HG03196 (cell line): ENCODE results near the gene GAREM1.

Experiments used
- ATAC-seq: cut with Tn5 transposase; IDR thresholded peaks from one replicate; pipeline ENCODE4 v1.9.1; 2021; ENCODE audit not compliant: unreplicated experiment

The GAREM1 gene

DNA sequence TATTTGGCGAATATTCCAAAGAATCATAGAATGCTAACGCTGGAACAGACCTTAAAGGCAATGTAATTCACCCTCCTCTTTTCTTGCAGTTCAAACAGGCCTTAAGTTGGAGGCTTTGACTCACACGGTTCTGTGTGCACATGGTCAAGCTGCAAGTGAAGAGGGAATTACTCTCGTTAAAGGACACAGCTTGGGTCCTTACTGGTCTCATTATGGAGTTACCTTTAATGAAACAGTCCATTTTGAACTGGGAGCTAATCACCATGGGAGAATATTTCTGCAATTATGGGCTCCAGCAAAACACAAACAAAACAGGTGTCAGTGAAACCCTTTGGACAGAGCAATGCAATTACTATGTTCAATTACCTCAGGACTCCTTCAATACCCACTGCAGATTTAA, 135.5 kb downstream of the GAREM1 start:
- no peak for ATAC-seq

DNA sequence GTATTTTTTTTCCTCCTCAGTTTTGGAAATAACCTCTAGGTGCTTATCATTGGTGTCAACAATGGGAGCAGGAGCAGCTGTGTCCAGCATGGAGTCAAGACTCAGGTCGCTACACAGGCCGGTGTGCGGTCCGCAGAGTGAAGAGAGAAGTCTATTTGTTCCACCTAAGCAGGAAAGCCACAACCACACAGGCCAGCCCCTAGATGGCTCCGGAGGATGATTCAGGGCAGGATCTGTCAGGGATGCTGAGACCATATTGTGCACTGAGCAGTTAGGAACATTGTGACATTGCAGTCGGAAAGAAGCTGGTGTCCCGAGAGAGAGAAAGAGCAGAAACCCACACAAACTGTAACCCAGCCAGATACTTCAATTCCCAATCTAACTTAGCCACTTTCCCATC, 136.9 kb downstream of the GAREM1 start:
- no peak for ATAC-seq

DNA sequence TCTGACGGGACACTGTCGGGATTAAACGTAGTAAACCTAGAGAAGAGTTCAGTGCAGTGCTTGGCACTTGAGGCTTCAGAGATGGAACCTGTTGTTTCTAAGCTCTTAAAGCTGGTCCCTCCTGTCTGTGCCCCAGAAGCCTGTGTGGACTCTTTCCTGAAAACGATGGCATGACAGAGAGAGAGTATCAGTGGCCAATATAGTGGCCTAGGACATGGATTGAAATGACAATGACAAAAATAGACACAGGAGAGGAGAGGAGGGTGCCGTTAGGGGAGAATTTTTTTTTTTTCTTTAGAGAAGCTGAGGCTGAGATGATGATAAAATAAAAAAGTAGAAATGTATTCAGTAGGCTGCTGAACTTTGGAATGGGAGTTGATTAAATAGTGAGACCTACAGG, 138.0 kb downstream of the GAREM1 start:
- ATAC-seq: no peak

DNA sequence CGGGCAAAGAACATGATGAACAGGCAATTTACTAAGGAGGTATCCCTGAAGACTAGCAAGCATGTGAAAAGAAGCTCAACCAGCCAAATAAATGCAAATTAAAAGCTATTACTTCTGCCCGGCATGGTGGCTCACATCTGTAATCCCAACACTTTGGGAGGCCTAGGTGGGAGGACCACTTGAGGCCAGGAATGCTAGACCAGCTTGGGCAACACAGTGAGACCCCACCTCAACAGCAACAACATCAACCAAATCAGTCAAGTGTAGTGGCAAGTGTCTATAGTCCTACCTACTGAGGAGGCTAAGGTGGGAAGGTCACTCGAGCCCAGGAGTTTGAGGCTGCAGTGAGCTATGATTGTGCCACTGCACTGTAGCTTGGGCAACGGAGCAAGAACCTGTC, 141.7 kb downstream of the GAREM1 start:
- no peak for ATAC-seq

DNA sequence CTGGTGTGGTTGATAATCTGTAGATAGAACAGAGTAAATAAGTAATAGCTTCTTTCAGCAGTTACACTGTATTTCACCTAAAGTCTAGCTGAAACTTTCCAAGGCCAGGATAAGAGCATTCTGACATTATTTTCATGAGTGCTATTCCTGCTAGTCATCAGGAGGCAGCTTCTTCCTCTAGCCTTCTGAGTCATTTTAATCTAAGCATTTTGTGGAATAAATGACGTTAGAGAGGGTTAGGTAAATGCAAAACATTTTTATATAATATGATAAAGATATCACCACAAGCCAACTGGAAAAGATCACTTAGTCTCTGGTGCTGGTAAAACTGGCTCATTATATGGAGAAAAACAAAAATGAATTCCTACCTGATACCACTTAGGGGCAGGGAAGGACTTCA, 142.3 kb downstream of the GAREM1 start:
- no peak for ATAC-seq

DNA sequence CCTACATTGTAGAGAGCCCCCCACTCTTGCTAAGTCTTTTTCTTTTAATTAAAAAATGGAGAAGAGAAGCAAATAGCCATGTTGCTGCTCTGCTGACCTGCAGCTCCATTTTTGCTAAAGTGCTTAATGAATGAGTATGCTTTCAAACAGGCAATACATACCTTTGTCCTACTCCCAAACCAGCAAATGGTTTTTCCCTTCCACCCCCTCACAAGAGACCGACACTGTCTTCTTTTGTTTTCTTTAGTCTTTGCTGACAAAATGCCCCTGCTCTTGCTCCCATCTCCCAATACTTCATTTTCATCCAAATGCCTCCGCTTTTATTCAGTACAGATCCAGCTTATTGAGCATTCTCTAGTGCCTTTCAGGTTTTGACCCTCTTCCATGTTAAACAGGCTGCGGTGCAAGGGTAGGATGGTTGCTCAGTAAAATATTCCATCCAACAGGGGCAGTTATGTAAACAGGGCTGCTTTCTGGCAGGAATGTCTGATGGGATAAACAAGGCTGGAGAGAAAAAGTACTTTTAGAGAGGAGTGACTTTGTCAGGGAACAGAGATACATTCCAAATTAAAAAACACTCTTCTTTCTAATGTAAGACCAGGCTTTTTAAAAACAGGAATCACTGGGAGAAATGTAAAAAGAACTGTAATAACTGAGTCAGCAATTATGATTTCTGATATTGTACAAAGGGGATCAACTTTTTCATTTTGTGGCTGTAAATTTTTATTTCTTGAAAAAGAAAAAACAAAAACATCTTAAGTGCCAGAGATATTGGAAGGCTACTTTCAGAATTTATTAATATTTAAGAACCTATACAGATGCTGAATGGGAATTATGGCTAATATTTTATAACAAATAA, 144.0 kb downstream of the GAREM1 start:
- no peak for ATAC-seq

DNA sequence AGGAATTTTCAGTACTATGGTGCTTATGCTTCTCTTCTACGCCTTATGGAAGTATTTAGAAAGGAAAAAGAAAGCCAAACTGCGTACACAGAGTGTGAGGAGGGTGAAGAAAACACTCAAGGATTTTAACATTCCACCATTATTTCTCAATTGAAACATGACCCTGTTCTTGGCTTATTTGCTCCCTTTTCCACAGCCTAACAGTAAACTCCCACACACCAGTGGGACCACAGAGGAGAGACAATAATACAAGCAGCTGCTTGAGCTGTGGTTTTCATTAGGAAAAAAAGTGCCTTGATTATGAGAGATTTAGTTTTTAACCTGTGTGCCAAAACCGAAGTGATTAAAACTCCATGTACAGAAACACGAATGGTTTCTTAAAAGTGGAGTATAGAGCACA, 146.5 kb downstream of the GAREM1 start:
- ATAC-seq: no peak

DNA sequence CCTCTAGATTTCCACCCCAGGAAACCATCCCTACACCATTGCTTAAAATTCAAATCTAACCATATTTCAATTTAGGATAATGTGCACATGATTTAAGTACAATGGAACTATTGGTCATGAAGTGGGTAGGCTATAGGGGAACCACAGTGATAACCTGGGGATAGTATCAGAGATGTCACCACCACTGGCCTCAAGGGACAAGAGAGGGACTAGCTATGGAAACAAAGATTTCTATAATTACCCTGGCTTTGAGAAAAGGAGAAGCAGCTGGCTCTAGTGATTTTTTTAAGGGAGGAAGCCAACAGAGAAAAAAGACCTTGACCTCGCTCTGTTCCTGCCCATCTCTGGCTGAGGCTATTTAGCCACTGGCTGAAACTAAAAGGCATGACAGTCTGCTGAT, 148.9 kb downstream of the GAREM1 start:
- no peak for ATAC-seq

DNA sequence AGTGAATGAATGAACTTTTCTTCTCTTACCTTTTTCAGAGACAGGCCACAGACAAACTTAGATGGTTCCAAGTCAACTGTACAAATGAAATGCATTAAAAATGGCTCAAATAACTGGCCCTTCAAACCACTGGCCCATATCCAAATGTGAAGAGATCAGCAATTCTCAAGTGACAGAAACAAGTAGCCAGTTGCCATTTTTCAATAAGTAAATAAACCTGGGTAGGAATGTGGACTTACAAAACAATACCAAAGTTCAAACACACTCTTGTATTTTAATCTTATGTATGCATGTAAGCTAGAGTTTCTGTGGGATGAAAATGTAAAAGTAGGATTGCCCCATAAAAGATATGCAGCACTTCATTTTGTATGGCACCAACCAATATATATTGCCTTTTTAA, 151.6 kb downstream of the GAREM1 start:
- no peak for ATAC-seq

DNA sequence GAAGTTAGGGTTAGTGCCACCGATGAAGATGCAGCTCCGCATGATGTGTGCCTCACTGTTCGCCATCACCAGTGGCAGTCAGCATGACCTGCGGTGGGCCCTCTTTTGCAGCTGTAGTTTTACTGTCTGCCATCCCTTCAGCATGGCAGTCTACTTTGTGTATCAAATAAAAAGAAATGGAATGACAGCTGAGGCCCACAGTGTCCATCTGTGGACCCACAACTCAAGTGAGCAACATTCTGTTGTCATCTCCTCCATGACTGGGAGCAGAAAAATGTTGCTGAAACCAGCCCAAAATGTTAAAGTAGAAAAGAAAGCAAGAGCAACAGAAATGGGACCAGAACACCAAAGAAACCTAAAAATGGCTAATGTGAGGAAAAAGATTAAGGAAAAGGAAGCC, 152.1 kb downstream of the GAREM1 start:
- ATAC-seq: no peak

DNA sequence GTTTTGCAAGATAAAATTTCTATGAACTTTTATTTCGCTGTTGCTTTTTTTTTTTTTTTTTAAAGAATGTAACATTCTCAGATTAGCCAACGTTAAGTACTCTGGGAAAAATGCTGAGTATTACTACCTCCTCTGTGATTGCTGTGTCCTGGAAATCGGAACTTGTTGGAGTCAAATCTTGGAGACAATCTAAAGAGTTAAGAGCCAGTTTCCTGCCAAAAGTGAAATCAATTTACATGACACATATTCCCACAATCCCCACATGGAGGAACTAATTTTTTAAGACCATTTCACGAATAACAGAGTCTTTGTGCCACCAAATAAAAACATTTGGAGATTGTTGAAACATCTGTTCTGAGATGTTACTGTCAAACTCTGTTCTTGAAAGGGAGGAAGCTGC, 153.0 kb downstream of the GAREM1 start:
- ATAC-seq: no peak

DNA sequence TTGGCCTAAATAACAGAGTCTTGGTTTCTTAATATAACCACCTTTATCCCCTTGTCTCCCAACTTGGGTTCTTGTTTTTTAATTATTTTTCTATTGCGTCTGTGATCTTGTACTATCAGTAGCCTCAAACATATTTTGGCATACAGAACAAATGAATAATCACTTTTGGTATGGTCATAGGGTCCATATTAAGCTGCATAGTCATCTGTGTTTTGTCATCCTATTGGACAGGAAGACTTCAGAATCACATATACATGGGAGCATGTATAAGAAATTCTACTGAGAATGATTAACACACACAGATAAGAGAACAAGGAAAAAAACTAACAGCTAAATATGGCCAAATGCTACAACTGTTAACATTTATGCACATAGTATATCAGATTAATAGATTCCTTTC, 154.8 kb downstream of the GAREM1 start:
- ATAC-seq: no peak

DNA sequence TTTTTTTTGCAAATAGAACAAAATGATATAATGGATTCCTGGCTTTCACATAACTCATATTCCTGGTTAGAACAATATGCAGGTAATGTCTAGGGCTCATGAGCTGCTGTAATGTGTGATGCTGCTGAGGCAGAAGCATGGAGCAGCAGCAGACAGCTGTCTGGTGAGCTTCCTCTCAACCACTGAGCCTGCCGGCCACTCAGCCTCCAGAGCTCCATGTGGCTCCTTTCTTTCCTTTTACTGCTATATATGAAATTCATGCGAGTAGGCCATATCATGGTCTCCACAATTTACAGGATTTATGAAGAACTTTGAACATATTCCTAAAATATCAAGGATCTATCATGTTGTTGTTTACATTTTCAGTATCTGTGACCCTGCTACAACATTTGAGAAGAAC, 159.9 kb downstream of the GAREM1 start:
- no peak for ATAC-seq

DNA sequence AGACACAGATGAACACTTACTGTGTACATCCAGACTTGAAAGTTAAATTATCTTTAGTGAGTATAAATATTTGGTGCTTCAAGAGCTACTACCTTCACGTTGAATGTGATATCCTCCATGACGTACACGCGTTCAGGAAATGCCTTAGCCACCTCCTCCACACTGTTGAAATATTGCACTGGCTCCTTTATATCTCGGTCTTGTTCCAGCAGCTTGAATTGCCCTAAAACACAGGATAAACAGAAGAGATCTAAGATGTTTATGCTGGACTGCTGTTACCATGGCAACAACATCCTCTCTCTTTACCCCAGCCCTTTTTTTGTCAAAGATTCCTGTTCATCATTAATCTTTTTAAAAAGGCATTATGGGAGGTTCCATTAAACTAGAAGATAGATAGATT, 160.6 kb downstream of the GAREM1 start:
- no peak for ATAC-seq

DNA sequence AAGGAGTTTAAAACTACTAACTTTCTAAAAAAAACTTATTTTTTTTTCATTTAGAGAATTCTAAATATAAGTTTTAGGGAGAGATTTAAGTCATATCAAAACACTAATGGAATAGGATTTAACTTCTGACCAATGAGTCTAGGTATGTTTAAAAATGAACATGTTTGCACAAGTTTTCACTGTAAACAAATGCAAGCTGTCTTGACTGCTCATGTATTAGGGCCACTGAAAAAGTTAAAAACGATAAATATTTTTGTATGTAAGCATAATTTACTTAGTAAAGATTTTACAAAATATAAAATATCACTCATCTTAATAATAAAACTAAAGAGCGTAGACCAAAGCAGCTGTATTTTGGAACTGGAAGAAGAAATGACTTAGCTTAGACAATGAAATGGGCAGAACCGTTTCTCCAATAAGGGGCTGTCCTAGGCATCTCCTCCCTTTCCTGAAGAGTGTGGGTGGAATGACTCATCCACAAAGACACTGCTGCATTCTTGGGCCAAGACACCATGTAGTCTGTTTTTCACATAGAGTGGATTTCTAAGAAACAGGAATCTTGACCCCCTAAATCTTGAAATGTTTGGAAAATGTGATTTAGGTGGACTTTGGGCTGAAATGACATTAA, 162.1 kb downstream of the GAREM1 start:
- ATAC-seq: no peak

DNA sequence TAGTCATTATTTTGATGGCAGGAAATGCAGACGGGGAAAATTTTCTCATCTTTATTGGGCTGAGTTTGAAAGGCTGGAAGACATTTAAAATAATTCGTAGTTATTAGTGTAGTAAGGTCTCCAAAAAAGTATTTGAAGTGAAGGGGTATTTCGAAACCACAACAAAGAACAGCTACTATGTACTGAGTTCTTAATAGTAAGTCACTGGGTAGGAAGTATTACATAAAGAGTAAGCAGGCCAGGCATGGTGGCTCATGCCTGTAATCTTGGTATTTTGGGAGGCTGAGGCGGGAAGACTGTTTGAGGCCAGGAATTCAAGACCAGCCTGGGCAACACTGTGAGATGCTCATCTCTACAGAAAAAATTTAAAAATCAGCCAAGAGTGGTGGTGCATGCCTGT, 167.3 kb downstream of the GAREM1 start:
- ATAC-seq: no peak

DNA sequence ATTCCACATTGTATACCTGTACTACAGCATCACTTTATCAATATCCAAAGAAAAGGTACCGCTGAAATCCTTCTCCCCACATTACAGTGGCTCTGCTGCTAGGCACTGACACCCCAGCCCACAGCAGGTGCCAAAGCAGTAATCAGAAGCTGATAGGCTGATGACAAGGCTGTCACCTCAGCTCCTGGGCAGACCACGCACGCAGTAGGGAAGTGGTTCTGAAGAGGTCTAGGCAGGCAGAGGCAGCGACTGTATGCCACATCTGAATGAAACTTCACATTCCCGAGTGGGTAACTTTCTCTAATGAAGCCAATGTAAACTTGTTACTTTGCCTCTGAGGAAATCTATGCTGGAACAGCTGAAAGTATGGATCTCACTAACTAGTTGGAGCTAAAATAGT, 167.9 kb downstream of the GAREM1 start:
- ATAC-seq: no peak

DNA sequence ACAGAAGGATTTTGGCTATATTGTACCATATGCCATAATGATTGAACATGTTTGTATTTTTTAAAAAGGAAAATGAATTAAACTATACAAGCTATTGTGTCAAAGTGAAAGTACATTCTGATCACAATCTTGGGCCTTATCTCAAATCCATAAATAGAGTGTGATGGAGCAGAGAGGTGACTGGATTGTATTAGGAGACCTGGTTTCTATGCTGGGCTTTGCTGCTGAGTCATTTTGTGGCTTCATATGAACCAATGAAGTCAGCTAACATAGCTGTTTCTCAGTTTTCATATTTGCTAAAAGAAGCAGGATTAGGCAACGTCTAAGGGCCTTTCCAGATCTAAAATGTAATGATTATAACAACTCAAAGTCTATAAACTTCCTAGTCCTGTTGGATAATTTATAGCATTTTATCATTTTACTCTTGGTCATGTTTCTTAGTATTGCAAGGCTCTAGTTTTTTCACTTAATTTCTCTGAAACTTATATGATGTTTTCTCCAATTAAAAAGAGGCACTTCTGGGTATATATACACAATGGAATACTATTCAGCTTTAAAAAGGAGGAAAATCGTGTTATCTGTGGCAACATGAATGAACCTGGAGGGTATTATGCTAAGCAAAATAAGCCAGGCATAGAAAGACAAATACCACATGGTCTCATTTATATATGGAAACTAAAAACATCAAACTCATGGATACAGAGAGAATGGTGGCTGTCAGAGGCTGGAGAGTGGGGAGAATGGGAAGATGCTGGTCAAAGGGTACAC, 168.5 kb downstream of the GAREM1 start:
- ATAC-seq: peak; percentile 81

DNA sequence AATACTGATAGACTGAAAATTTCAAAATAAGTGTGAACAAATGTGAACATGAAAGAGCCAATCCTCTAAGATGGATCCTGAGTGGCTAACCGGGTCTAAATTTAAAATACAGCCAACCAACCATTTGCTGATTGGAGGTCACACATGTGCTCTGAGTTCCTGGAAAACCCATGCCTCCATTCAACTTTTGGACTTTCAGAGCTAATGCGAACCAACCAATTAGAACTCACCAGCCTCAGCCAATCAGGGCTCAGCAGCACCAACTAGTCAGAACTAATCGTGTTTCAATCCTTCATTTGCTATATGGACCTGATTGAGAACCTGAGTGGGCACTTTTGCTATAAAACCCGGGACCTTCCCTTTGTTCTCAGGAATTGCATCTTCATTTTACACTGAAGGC, 169.3 kb downstream of the GAREM1 start:
- no peak for ATAC-seq

DNA sequence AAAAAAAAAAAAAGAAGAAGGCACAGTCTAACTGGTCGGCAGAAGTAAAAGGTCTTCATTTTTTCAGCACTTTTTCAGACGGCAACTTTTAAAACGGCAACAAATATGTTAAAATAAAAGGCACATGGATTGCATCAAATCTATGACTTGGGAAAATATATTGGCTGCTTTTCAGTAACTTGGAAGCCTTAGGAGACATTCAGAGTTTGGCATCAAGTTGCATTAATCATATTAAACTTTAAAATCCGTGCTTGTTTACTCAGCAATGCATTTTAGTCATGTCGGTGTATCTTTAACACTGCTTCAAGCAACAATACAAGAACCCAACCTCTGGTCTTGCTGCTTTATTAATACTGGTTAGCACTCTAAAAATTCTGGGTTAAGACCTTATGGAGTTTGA, 169.8 kb downstream of the GAREM1 start:
- ATAC-seq: no peak

DNA sequence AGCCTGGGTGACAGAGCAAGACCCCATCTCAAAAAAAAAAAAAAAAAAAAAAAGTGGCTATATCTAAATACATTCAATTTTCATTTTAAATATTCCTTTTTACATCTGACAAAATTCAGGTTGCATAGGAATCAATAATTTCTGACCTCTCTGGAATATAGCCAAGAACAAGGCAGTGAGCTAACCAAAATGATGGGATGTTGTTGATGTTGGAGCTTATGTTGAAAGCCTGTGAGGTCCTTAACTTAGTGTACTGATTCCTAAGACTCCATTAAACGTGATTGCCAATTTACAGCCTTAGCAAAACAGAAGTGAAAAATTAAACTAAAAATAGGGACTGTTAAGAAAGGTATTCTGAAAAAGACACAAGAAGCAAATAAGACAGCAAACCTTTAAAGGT, 171.2 kb downstream of the GAREM1 start:
- no peak for ATAC-seq

DNA sequence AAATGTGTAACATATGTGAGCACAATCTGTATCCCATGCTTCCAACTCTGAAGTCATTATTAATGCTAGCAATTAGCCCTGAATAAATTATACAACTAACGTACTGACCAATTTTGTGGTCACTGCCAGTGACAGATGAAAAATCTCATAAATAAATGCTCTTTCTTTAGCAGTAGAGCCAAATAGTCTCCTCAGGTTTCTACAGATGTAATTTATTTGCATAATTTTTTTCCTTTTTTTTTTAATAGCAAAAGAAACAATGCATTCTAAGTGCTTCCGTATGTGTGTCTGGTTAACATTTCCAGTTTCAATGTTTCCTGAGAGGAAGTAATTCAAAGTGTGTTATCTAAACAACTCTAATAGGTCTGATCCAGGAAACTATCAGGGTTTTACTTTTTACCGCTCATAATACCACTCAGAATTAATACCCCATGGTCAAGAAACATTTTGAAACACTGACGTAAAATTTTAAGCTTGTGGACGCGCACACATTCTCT, 172.5 kb downstream of the GAREM1 start:
- no peak for ATAC-seq
